HFFc6 (cell line): ENCODE measurements around the gene ANKS6. TPM values are rescaled to one million over a fixed set of nuclear protein-coding genes. Genes with fewer than 3 reads are reported as not detected.

Source experiments
- DNase-seq: peaks from one replicate; pipeline ENCODE4 v3.0.0-alpha.2; 2018
- H3K27ac Mint-ChIP-seq: 2 replicates; pipeline ENCODE4 v1.8.0; 2020; ENCODE audit warnings: mild to moderate bottlenecking, mixed read lengths
- H3K27me3 Mint-ChIP-seq: 2 replicates; pipeline ENCODE4 v1.8.0; 2021; ENCODE audit warnings: mild to moderate bottlenecking, moderate library complexity, mixed read lengths; ENCODE audit not compliant: insufficient read depth
- H3K36me3 Mint-ChIP-seq: 2 replicates; pipeline ENCODE4 v1.8.0; 2021; ENCODE audit warnings: low read depth, mixed read lengths
- H3K4me1 Mint-ChIP-seq: 2 replicates; pipeline ENCODE4 v1.8.0; 2020; ENCODE audit warnings: low read depth, mixed read lengths
- H3K4me3 Mint-ChIP-seq: 2 replicates; pipeline ENCODE4 v1.8.0; 2020; ENCODE audit warnings: mild to moderate bottlenecking, moderate library complexity, mixed read lengths
- H3K9me3 Mint-ChIP-seq: 2 replicates; pipeline ENCODE4 v1.8.0; 2020; ENCODE audit warnings: mild to moderate bottlenecking, mixed read lengths
- CTCF ChIP-seq: fragments of 200-600 bp; sonication (generic); IDR thresholded peaks from 2 replicates; pipeline ENCODE4 v1.5.0; 2021; ENCODE audit warnings: antibody characterized with exemption, mild to moderate bottlenecking
- total RNA-seq, 6 experiments: library from RNA; stranded (reverse); fragmentation: NEBNext Ultra II Directional; extraction: Animal tissue kit (Norgen Biotek cat#: 25700); gene quantifications; 2 replicates in 1 of 6; 3 replicates in 5 of 6; pipeline ENCODE4 v1.2.3, GENCODE V29; 2021

Gene ANKS6
- total RNA-seq, 6 experiments from 2014 or later, result 12.7 to 16.6 (median 14.8) TPM

GRCh38 chr9:98804083-98804482, 7.7 kb upstream of the ANKS6 start:
- DNase-seq, result no peak
- Mint-ChIP-seq H3K9me3 (peaks cover under 1% of the 10 kb centered on the region), H3K36me3 (no peaks in the 10 kb centered on the region), H3K4me3 (no peak overlapping the region), H3K27me3 (peaks cover 54% of the 10 kb centered on the region), H3K27ac (no peak overlapping the region), H3K4me1 (peaks cover 6% of the 10 kb centered on the region; the same call in 1 of the 2 replicates)
- TF ChIP-seq CTCF, result no peak

- Mint-ChIP-seq H3K4me3 (no peak overlapping the region), H3K27ac (no peak overlapping the region), H3K9me3 (peaks cover 16% of the 10 kb centered on the region), H3K4me1 (no peaks in the 10 kb centered on the region), H3K36me3 (peaks cover 14% of the 10 kb centered on the region), H3K27me3 (peaks cover 40% of the 10 kb centered on the region)
- DNase-seq, result no peak
- TF ChIP-seq CTCF, result no peak
These were observed 5.6 kb upstream of the ANKS6 start for GRCh38 chr9:98801969-98802371.

- H3K9me3 Mint-ChIP-seq, result peaks cover 16% of the 10 kb centered on the region
- no peak overlapping the region for H3K27ac Mint-ChIP-seq
- TF ChIP-seq CTCF, result no peak
- no peaks in the 10 kb centered on the region for H3K4me1 Mint-ChIP-seq
- H3K4me3 Mint-ChIP-seq, result no peak overlapping the region
- DNase-seq, result no peak
- H3K36me3 Mint-ChIP-seq, result peaks cover 14% of the 10 kb centered on the region
- peaks cover 36% of the 10 kb centered on the region for H3K27me3 Mint-ChIP-seq
These were observed 5.2 kb upstream of the ANKS6 start for GRCh38 chr9:98801561-98801960.

GRCh38 chr9:98798254-98798653, 1.9 kb upstream of the ANKS6 start:
- no peak overlapping the region for H3K4me3 Mint-ChIP-seq
- peaks cover 18% of the 10 kb centered on the region for H3K27me3 Mint-ChIP-seq
- DNase-seq, result no peak
- TF ChIP-seq CTCF, result no peak
- H3K9me3 Mint-ChIP-seq, result peaks cover 16% of the 10 kb centered on the region
- H3K4me1 Mint-ChIP-seq, result peaks cover 19% of the 10 kb centered on the region
- H3K36me3 Mint-ChIP-seq, result peaks cover 14% of the 10 kb centered on the region
- H3K27ac Mint-ChIP-seq, result no peak overlapping the region

GRCh38 chr9:98797491-98797890, 1.1 kb upstream of the ANKS6 start:
- DNase-seq, result no peak
- TF ChIP-seq CTCF, result no peak
- no peak overlapping the region; the same call in 1 of the 2 replicates for H3K4me3 Mint-ChIP-seq
- no peak overlapping the region for H3K27ac Mint-ChIP-seq
- H3K9me3 Mint-ChIP-seq, result peaks cover 16% of the 10 kb centered on the region
- peaks cover 14% of the 10 kb centered on the region for H3K36me3 Mint-ChIP-seq
- peaks cover 19% of the 10 kb centered on the region for H3K4me1 Mint-ChIP-seq
- H3K27me3 Mint-ChIP-seq, result peaks cover 12% of the 10 kb centered on the region

GRCh38 chr9:98795970-98796363, 388 bp downstream of the ANKS6 start:
- TF ChIP-seq CTCF, result no peak
- Mint-ChIP-seq H3K27ac (no peak overlapping the region), H3K4me1 (peaks cover 34% of the 10 kb centered on the region), H3K27me3 (peaks cover 2% of the 10 kb centered on the region; the same call in 1 of the 2 replicates), H3K4me3 (peak overlapping the region; percentile 86), H3K9me3 (peaks cover 16% of the 10 kb centered on the region), H3K36me3 (peaks cover 14% of the 10 kb centered on the region)
- no peak for DNase-seq
